ENCODE data around the gene TOX2. TPM values are rescaled to one million over a fixed set of nuclear protein-coding genes. Genes with fewer than 3 reads are reported as not detected.

Gene TOX2
- total RNA-seq, 1 experiment from 2014 or later: 1.7 TPM

GRCh38 chr20:43894491-43894890 lies 20.2 kb upstream of the TOX2 start:
- no peaks in the 10 kb centered on the region for H3K79me2 ChIP-seq (ENCODE audit: insufficient read depth, low read length)
- no peak overlapping the region for H3K4me3 Mint-ChIP-seq
- no peak overlapping the region for H2BK12ac ChIP-seq (ENCODE audit: insufficient read length, low read depth, low read length)
- no peak overlapping the region for H3K4me2 ChIP-seq (ENCODE audit: insufficient read depth, insufficient read length, low read length)
- WGBS (ENCODE audit: extremely low coverage, insufficient read length, low lambda C conversion rate): no CpG with 5 or more reads among the region's 4 CpGs
- peaks cover under 1 to 23% (median under 1%) of the 10 kb centered on the region in 3 experiments; a peak in 5 of 7 replicates for H3K36me3 Mint-ChIP-seq (ENCODE audit: insufficient read depth in 1 of 3, low read depth in 3 of 3)
- no peak overlapping the region for H2BK15ac ChIP-seq (ENCODE audit: low read depth, low read length)
- H2BK120ac ChIP-seq (ENCODE audit: low read depth, low read length, poor library complexity, severe bottlenecking): no peak overlapping the region
- H2BK20ac ChIP-seq (ENCODE audit: low read depth, low read length, poor library complexity, severe bottlenecking): no peak overlapping the region
- H4K91ac ChIP-seq (ENCODE audit: insufficient read length, low read depth, low read length): no peak overlapping the region
- H4K5ac ChIP-seq (ENCODE audit: insufficient read length, low read depth, low read length): no peak overlapping the region
- H3K27me3 Mint-ChIP-seq (ENCODE audit: low read depth): peaks cover 4% of the 10 kb centered on the region
- TF ChIP-seq CTCF (conservative IDR thresholded peaks at IDR 0.05): no peak
- H3K23me2 ChIP-seq (ENCODE audit: insufficient read length, low read depth, low read length, poor library complexity, severe bottlenecking): no peaks in the 10 kb centered on the region
- no peak overlapping the region for H2BK5ac ChIP-seq (ENCODE audit: insufficient read length, low read length)
- H3K9ac ChIP-seq (ENCODE audit: extremely low read depth, insufficient read length, low read length): no peak overlapping the region
- H3K4me1 ChIP-seq (ENCODE audit: insufficient read depth, low read length): peaks cover 3% of the 10 kb centered on the region; the same call in 1 of the 2 replicates
- H4K20me1 ChIP-seq (ENCODE audit: control insufficient read depth, insufficient read depth, insufficient read length): no peaks in the 10 kb centered on the region
- H3K4ac ChIP-seq (ENCODE audit: low read depth, low read length): no peak overlapping the region
- H3K27ac Mint-ChIP-seq: no peak overlapping the region
- no peak overlapping the region for H3K14ac ChIP-seq (ENCODE audit: insufficient read depth, low read length)
- peaks cover 27 to 40% of the 10 kb centered on the region in 2 experiments for H3K4me1 Mint-ChIP-seq
- no peak overlapping the region for H3K23ac ChIP-seq (ENCODE audit: insufficient read length, low read depth, low read length)
- H4K8ac ChIP-seq (replicated peaks; ENCODE audit: insufficient read length, low read depth, low read length): no peak overlapping the region
- no peak overlapping the region for H3K56ac ChIP-seq (ENCODE audit: insufficient read length, low read depth, low read length)
- H3K27ac ChIP-seq (ENCODE audit: insufficient read length, low read depth, low read length): no peak overlapping the region
- no peak overlapping the region for H2AK5ac ChIP-seq (ENCODE audit: insufficient read length, low read length)
- H2AFZ ChIP-seq (ENCODE audit: low read length): no peak overlapping the region
- H3K27me3 ChIP-seq (ENCODE audit: insufficient read depth, low read length): no peaks in the 10 kb centered on the region
- H3K18ac ChIP-seq (ENCODE audit: insufficient read length, low read depth, low read length): no peak overlapping the region
- H3K9me3 Mint-ChIP-seq: peaks cover 21 to 22% of the 10 kb centered on the region in 2 experiments
- H3K9me3 ChIP-seq (ENCODE audit: control insufficient read depth, low read depth, low read length): no peaks in the 10 kb centered on the region
- H3T11ph ChIP-seq (ENCODE audit: low read length): no peak overlapping the region
- DNase-seq: no peak
- H3K79me1 ChIP-seq (ENCODE audit: insufficient read depth, low read depth, low read length, poor library complexity, severe bottlenecking): no peaks in the 10 kb centered on the region
